HepG2 (cell line): ENCODE data around the gene GPR176. TPM values are rescaled to one million over a fixed set of nuclear protein-coding genes. Genes with fewer than 3 reads are reported as not detected.

Source experiments
- BHLHE40 ChIP-seq: IDR thresholded peaks from 2 replicates; pipeline ENCODE4 v1.6.1; 2011; ENCODE audit warnings: low read length, improper control_type of control experiment
- MTA1 ChIP-seq: sonication (generic); formaldehyde crosslinking; IDR thresholded peaks from 2 replicates; pipeline ENCODE4 v1.4.0; 2020; ENCODE audit warnings: missing genetic modification reagents, mild to moderate bottlenecking, borderline replicate concordance
- MYC ChIP-seq: sonication (generic); formaldehyde crosslinking; IDR thresholded peaks from 2 replicates; pipeline ENCODE4 v1.9.0; 2021; ENCODE audit warnings: missing genetic modification reagents, borderline replicate concordance
- RBFOX2 ChIP-seq: fragments of 200-400 bp; formaldehyde crosslinking; IDR thresholded peaks from 2 replicates; pipeline ENCODE4 v1.6.1; 2017; ENCODE audit warnings: low read depth, mild to moderate bottlenecking, low read length
- SOX13 ChIP-seq, 3 experiments: fragments of 450-650 bp in 1 of 3; sonication (generic) in 1 of 3; formaldehyde crosslinking in 1 of 3; IDR thresholded peaks in 2 of 3; conservative IDR thresholded peaks in 1 of 3; 2 replicates each; pipeline versions ENCODE4 v1.5.0 to v1.6.1; 2016 to 2020; ENCODE audit warnings: antibody characterized with exemption in 1 of 3, mild to moderate bottlenecking in 1 of 3, missing compliant biosample characterization in 1 of 3, missing genetic modification reagents in 1 of 3, moderate library complexity in 1 of 3
- UBTF ChIP-seq: sonication (generic); formaldehyde crosslinking; IDR thresholded peaks from 2 replicates; pipeline ENCODE4 v1.4.0; 2020; ENCODE audit warnings: mild to moderate bottlenecking, missing genetic modification reagents
- XRCC5 ChIP-seq: fragments of 200-400 bp; formaldehyde crosslinking; optimal IDR thresholded peaks from 2 replicates; pipeline ENCODE3; 2017; ENCODE audit warnings: mild to moderate bottlenecking, low read length
- ZBTB10 ChIP-seq: sonication (generic); formaldehyde crosslinking; IDR thresholded peaks from 2 replicates; pipeline ENCODE4 v1.4.0; 2020; ENCODE audit warnings: missing genetic modification reagents, borderline replicate concordance
- ZNF644 ChIP-seq: IDR thresholded peaks from 2 replicates; pipeline ENCODE4 v1.6.1; 2016; ENCODE audit warnings: low read depth
- ZNF800 ChIP-seq: sonication (generic); formaldehyde crosslinking; IDR thresholded peaks from 2 replicates; pipeline ENCODE4 v1.4.0; 2020; ENCODE audit warnings: missing genetic modification reagents
- ZUFSP ChIP-seq: sonication (generic); formaldehyde crosslinking; IDR thresholded peaks from 2 replicates; pipeline ENCODE4 v1.9.0; 2021; ENCODE audit warnings: missing genetic modification reagents, mild to moderate bottlenecking, borderline replicate concordance
- polyA plus RNA-seq, 8 experiments: library from polyadenylated mRNA; depleted of rRNA in 3 of 8; stranded (reverse) in 7 of 8; unstranded in 1 of 8; fragments of >200 nt; fragmentation: Illumina TruSeq in 4 of 8; extraction: Trizol in 4 of 8; gene quantifications; 2 replicates each; pipeline versions ENCODE4 v1.2.1 to v1.2.3, GENCODE V29; 2011 to 2016; ENCODE audit warnings: low read depth in 4 of 8, missing spikeins in 1 of 8, mixed read lengths in 1 of 8; ENCODE audit not compliant: insufficient read depth in 1 of 8
- total RNA-seq, 5 experiments: library from RNA; depleted of rRNA; stranded (reverse); fragments of >200 nt; fragmentation: Illumina TruSeq; extraction: Trizol; gene quantifications; 2 replicates each; pipeline ENCODE4 v1.2.3, GENCODE V29; 2016; ENCODE audit warnings: low read depth in 1 of 5
- TF ChIP-seq, protein P1 (sequence below): fragments of 450-650 bp; IDR thresholded peaks from 2 replicates; pipeline ENCODE4 v1.6.1; 2017; ENCODE audit warnings: mild to moderate bottlenecking
- TF ChIP-seq, protein P2 (sequence below): sonication (generic); formaldehyde crosslinking; IDR thresholded peaks from 2 replicates; pipeline ENCODE4 v1.5.0; 2020; ENCODE audit warnings: missing genetic modification reagents, mild to moderate bottlenecking, borderline replicate concordance

The GPR176 gene
- total and polyA plus RNA-seq, 2 of the 13 experiments (the other 11 are each of a cell fraction or from before 2014, with no cell fraction given) = 0.11 to 0.20 TPM

GRCh38 chr15:39920510-39921273, 626 bp upstream of the GPR176 start (continued):
- TF ChIP-seq ZBTB10 (CRISPR knock-in tag) = 0 out of 2 replicates have a peak, but pooled peaks have one; percentile 25
- peak; percentile 75; the same call in 1 of the 2 replicates for TF ChIP-seq MYC
- TF ChIP-seq UBTF (CRISPR knock-in tag) = peak; percentile 39; the same call in 1 of the 2 replicates
- peak; percentile 14 for TF ChIP-seq XRCC5
- TF ChIP-seq RBFOX2 = peak; percentile 80
- TF ChIP-seq ZNF644 (CRISPR knock-in tag) = peak; percentile 65; the same call in 1 of the 2 replicates
- TF ChIP-seq, protein P1, sequence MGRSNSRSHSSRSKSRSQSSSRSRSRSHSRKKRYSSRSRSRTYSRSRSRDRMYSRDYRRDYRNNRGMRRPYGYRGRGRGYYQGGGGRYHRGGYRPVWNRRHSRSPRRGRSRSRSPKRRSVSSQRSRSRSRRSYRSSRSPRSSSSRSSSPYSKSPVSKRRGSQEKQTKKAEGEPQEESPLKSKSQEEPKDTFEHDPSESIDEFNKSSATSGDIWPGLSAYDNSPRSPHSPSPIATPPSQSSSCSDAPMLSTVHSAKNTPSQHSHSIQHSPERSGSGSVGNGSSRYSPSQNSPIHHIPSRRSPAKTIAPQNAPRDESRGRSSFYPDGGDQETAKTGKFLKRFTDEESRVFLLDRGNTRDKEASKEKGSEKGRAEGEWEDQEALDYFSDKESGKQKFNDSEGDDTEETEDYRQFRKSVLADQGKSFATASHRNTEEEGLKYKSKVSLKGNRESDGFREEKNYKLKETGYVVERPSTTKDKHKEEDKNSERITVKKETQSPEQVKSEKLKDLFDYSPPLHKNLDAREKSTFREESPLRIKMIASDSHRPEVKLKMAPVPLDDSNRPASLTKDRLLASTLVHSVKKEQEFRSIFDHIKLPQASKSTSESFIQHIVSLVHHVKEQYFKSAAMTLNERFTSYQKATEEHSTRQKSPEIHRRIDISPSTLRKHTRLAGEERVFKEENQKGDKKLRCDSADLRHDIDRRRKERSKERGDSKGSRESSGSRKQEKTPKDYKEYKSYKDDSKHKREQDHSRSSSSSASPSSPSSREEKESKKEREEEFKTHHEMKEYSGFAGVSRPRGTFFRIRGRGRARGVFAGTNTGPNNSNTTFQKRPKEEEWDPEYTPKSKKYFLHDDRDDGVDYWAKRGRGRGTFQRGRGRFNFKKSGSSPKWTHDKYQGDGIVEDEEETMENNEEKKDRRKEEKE = no peak
- peak; percentile 67 for TF ChIP-seq BHLHE40
- no peak for TF ChIP-seq MTA1 (CRISPR knock-in tag)
- no peak for TF ChIP-seq SOX13 (IDR thresholded peaks at IDR 0.05)
- TF ChIP-seq SOX13 (CRISPR knock-in tag; conservative IDR thresholded peaks at IDR 0.05 in 1 of 2, IDR thresholded peaks at IDR 0.05 in 1 of 2) = no peak
- TF ChIP-seq, protein P2, sequence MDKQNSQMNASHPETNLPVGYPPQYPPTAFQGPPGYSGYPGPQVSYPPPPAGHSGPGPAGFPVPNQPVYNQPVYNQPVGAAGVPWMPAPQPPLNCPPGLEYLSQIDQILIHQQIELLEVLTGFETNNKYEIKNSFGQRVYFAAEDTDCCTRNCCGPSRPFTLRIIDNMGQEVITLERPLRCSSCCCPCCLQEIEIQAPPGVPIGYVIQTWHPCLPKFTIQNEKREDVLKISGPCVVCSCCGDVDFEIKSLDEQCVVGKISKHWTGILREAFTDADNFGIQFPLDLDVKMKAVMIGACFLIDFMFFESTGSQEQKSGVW (CRISPR knock-in tag) = no peak
- TF ChIP-seq ZNF800 (CRISPR knock-in tag) = peak; percentile 76; the same call in 1 of the 2 replicates
- no peak for TF ChIP-seq ZUFSP
